NCI-H2081 treated with DMSO at 0.1 percent for 48 hours (cell line): ENCODE data around the gene WDR90.

Experiments used
- DNase-seq: peaks from one replicate; lab custom pipeline; 2025; lab: John Stamatoyannopoulos, UW

The WDR90 gene

GRCh38 chr16:648781-649589, at the start of gene WDR90:
Gene WDR90 (plus strand): TSS chr16:649365. CDS start chr16:649417, 52 bp downstream.
- peak; percentile 39 for DNase-seq

- DNase-seq, result no peak
Observed at GRCh38 chr16:600781-601180, 48.4 kb upstream of the WDR90 start.

- no peak for DNase-seq
Observed at GRCh38 chr16:603933-604332, 45.2 kb upstream of the WDR90 start.

GRCh38 chr16:606656-607307, 42.4 kb upstream of the WDR90 start:
- no peak for DNase-seq

- DNase-seq, result no peak
Observed at GRCh38 chr16:608019-608418, 41.1 kb upstream of the WDR90 start.

- DNase-seq, result no peak
Observed at GRCh38 chr16:609316-609715, 39.8 kb upstream of the WDR90 start.

- DNase-seq, result no peak
Observed at GRCh38 chr16:609984-610383, 39.2 kb upstream of the WDR90 start.

GRCh38 chr16:610513-611381, 38.4 kb upstream of the WDR90 start:
- no peak for DNase-seq

GRCh38 chr16:615122-615521, 34.0 kb upstream of the WDR90 start:
- no peak for DNase-seq

- DNase-seq, result no peak
Observed at GRCh38 chr16:616733-617586, 32.2 kb upstream of the WDR90 start.

- DNase-seq, result no peak
Observed at GRCh38 chr16:617855-618254, 31.3 kb upstream of the WDR90 start.

GRCh38 chr16:619476-620100, 29.6 kb upstream of the WDR90 start:
- no peak for DNase-seq

GRCh38 chr16:620700-621525, 28.3 kb upstream of the WDR90 start:
- DNase-seq, result no peak

- no peak for DNase-seq
Observed at GRCh38 chr16:621526-622105, 27.5 kb upstream of the WDR90 start.

GRCh38 chr16:622920-623280, 26.3 kb upstream of the WDR90 start:
- no peak for DNase-seq

GRCh38 chr16:624526-625070, 24.6 kb upstream of the WDR90 start:
- DNase-seq, result no peak

GRCh38 chr16:625117-625976, 23.8 kb upstream of the WDR90 start:
- no peak for DNase-seq

GRCh38 chr16:625977-626765, 23.0 kb upstream of the WDR90 start:
- no peak for DNase-seq
